SU-DHL-6 (cell line): ENCODE measurements around the gene SPRED1.

Experiments used
- H2AFZ ChIP-seq: fragments of 200-600 bp; sonication (generic); 2 replicates; pipeline ENCODE4 v1.6.1; 2014; ENCODE audit warnings: low read depth, mild to moderate bottlenecking, moderate library complexity, mixed read lengths, antibody characterized with exemption, low read length; ENCODE audit not compliant: severe bottlenecking
- H3F3A ChIP-seq: fragments of 200-600 bp; shearing (Covaris generic); 2 replicates; pipeline ENCODE4 v1.6.0; 2016; ENCODE audit warnings: antibody characterized with exemption, mild to moderate bottlenecking; ENCODE audit not compliant: insufficient read depth
- H3K27ac ChIP-seq: fragments of 200-600 bp; sonication (generic); 2 replicates; pipeline ENCODE4 v1.5.1; 2016; ENCODE audit warnings: low read depth, mild to moderate bottlenecking, low read length, moderate library complexity, mixed read lengths
- H3K27me3 ChIP-seq: fragments of 200-600 bp; sonication (generic), shearing (Covaris generic); 2 replicates; pipeline ENCODE4 v1.6.0; 2014; ENCODE audit warnings: mild to moderate bottlenecking, low read length
- H3K36me3 ChIP-seq: fragments of 200-600 bp; sonication (generic); 2 replicates; pipeline ENCODE4 v1.6.1; 2014; ENCODE audit warnings: mild to moderate bottlenecking, low read length, mixed read lengths
- H3K4me2 ChIP-seq: fragments of 300-600, 200-600 bp; shearing (Covaris generic), sonication (generic); 2 replicates; pipeline ENCODE4 v1.6.0; 2014; ENCODE audit warnings: low read length, low read depth, mild to moderate bottlenecking; ENCODE audit not compliant: poor library complexity, severe bottlenecking
- H3K4me3 ChIP-seq: fragments of 200-600 bp; sonication (generic); 2 replicates; pipeline ENCODE4 v1.5.1; 2014; ENCODE audit warnings: antibody characterized with exemption, low read length, mild to moderate bottlenecking, mixed read lengths; ENCODE audit not compliant: insufficient read depth, poor library complexity, severe bottlenecking
- H3K79me2 ChIP-seq: fragments of 200-600 bp; sonication (generic); 2 replicates; pipeline ENCODE4 v1.6.1; 2014; ENCODE audit warnings: mild to moderate bottlenecking, low read length, moderate library complexity; ENCODE audit not compliant: insufficient read depth
- H3K9ac ChIP-seq: fragments of 200-600 bp; sonication (generic); 2 replicates; pipeline ENCODE4 v1.7.0; 2014; ENCODE audit warnings: mild to moderate bottlenecking, low read length
- H3K9me2 ChIP-seq: fragments of 200-600 bp; sonication (generic); replicated peaks from 2 replicates; pipeline ENCODE4 v1.6.1; 2014; ENCODE audit warnings: low read length; ENCODE audit not compliant: insufficient read depth
- H3K9me3 ChIP-seq: fragments of 200-600 bp; sonication (generic); 2 replicates; pipeline ENCODE4 v1.6.1; 2014; ENCODE audit warnings: low read length, mixed read lengths; ENCODE audit not compliant: insufficient read depth
- H4K20me1 ChIP-seq: fragments of 200-600 bp; sonication (generic); 2 replicates; pipeline ENCODE4 v1.6.1; 2014; ENCODE audit warnings: low read depth, mild to moderate bottlenecking, antibody characterized with exemption, low read length, moderate library complexity, mixed read lengths
- EZH2phosphoT487 ChIP-seq: fragments of 200-600 bp; sonication (generic), shearing (Covaris generic); conservative IDR thresholded peaks from 2 replicates; pipeline ENCODE4 v1.6.1; 2018; ENCODE audit warnings: mild to moderate bottlenecking, antibody characterized with exemption, low read length, moderate library complexity, mixed read lengths
- TF ChIP-seq, protein P1 (sequence below): fragments of 200-600 bp; sonication (generic); IDR thresholded peaks from one replicate; pipeline ENCODE4 v1.5.1; 2017; ENCODE audit warnings: antibody characterized with exemption, mild to moderate bottlenecking, low read length, moderate library complexity; ENCODE audit not compliant: insufficient read depth, poor library complexity, severe bottlenecking

SPRED1 gene

DNA sequence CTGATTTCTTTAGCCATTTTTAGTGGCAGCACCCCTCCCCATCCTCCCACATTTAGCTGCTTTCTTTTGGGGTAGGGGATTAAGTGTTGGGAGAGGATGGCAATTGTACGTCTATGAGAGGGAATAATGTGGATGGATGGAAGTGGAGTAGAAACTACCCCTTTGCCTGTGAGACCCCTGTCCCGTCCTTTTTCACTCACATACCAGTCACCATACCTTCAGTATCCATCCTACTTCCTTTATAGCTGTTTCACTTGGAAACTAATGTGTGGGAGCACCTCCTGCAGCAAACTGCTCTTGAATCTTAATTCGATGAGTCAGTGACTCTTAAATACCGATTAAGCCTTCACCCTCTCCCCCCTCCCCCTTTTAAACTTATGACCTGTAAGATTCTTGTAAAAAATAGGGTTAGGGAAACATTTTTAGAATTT is 730 bp downstream of the SPRED1 start:
- Histone ChIP-seq H2AFZ (no peak overlapping the region), H3K79me2 (peaks cover 51% of the 10 kb centered on the region), H3K9me2 (no peaks in the 10 kb centered on the region), H3K4me2 (peak overlapping the region; percentile 97), H4K20me1 (peaks cover 30% of the 10 kb centered on the region), H3K9ac (peak overlapping the region; percentile 92), H3K27me3 (no peaks in the 10 kb centered on the region), H3K36me3 (no peaks in the 10 kb centered on the region), H3K27ac (no peak overlapping the region), H3K4me3 (peak overlapping the region; percentile 83), H3F3A (peaks cover 25% of the 10 kb centered on the region), H3K9me3 (no peaks in the 10 kb centered on the region)
- TF ChIP-seq, protein P1, sequence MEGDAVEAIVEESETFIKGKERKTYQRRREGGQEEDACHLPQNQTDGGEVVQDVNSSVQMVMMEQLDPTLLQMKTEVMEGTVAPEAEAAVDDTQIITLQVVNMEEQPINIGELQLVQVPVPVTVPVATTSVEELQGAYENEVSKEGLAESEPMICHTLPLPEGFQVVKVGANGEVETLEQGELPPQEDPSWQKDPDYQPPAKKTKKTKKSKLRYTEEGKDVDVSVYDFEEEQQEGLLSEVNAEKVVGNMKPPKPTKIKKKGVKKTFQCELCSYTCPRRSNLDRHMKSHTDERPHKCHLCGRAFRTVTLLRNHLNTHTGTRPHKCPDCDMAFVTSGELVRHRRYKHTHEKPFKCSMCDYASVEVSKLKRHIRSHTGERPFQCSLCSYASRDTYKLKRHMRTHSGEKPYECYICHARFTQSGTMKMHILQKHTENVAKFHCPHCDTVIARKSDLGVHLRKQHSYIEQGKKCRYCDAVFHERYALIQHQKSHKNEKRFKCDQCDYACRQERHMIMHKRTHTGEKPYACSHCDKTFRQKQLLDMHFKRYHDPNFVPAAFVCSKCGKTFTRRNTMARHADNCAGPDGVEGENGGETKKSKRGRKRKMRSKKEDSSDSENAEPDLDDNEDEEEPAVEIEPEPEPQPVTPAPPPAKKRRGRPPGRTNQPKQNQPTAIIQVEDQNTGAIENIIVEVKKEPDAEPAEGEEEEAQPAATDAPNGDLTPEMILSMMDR, result no peak
- TF ChIP-seq EZH2phosphoT487, result no peak

DNA sequence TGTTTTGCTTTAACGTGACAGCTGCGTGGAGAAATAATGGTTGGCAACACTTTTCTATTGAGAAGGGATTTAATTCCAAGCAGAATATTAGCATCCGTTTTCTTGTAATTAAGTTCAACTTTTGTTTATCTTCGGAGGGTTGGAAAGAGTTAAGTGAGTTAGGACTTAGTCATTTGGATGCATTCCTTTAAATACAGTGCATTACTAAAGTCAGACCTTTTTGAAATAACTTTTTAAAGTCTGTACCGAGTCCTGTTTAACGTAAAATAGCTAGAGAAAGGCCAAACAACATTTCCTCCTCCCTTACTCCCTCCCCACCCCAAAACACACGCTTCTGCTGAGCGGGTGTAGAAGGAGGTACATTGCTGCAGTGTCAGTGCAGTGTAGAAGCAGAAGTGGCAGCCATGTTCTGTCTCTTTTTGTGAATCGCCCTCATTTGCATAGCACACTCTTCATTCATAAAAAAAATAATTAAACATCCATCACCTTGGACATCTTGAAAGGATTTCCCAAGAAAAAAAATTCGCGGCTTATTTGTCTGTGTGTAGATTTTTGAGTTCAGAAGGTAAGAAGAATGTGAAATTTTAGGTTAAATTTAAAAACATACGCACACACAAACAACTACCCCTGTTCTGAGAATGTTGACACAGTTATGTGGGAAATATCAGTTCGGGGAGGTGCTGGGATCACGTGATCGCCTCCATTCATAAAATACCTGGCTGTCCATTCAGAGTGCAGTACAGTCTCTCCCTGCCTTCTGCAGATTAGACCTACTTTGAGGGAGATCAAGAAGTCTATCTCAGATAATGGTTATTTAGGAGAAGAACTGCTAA is 1.6 kb downstream of the SPRED1 start:
- peak overlapping the region; percentile 83 for H3K4me3 ChIP-seq
- H3K27ac ChIP-seq, result no peak overlapping the region
- H3K9me2 ChIP-seq, result no peaks in the 10 kb centered on the region
- TF ChIP-seq EZH2phosphoT487, result no peak
- TF ChIP-seq, protein P1, result no peak
- H3K9ac ChIP-seq, result peak overlapping the region; percentile 92
- H3K27me3 ChIP-seq, result no peaks in the 10 kb centered on the region
- no peaks in the 10 kb centered on the region for H3K9me3 ChIP-seq
- no peak overlapping the region for H2AFZ ChIP-seq
- peak overlapping the region; percentile 97 for H3K4me2 ChIP-seq
- H4K20me1 ChIP-seq, result peaks cover 38% of the 10 kb centered on the region
- peaks cover 56% of the 10 kb centered on the region for H3K79me2 ChIP-seq
- peaks cover 25% of the 10 kb centered on the region for H3F3A ChIP-seq
- no peaks in the 10 kb centered on the region for H3K36me3 ChIP-seq

DNA sequence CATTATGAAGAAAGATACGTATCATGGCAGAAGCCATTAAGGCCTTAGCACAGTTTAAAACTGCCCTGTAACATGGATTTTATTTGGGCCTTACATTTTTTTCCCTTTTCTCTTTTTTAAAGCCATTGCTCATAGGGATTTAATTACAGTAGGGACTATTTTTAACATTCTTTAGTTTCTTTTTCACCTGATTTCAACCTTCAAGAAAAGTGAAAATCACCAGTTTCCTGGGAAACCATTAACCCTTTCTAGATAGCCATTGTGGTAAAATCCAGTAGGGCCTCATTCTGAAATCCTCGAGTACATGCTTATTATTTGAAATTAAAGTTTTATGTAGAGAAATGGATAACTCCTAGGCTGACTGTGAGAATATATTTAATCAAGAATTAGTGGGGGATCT is 3.1 kb downstream of the SPRED1 start:
- Histone ChIP-seq H3K27me3 (no peaks in the 10 kb centered on the region), H3K4me2 (peak overlapping the region; percentile 97), H2AFZ (no peak overlapping the region), H4K20me1 (peaks cover 49% of the 10 kb centered on the region), H3K4me3 (no peak overlapping the region), H3K9me2 (no peaks in the 10 kb centered on the region), H3K79me2 (peaks cover 69% of the 10 kb centered on the region), H3K36me3 (no peaks in the 10 kb centered on the region), H3K27ac (no peak overlapping the region), H3F3A (peaks cover 25% of the 10 kb centered on the region), H3K9me3 (no peaks in the 10 kb centered on the region), H3K9ac (no peak overlapping the region)
- TF ChIP-seq, protein P1, result no peak
- no peak for TF ChIP-seq EZH2phosphoT487
